ENCODE data around the gene MRPL9.

- TF ChIP-seq CTCF (conservative IDR thresholded peaks at IDR 0.05) (no peak), EZH2 (IDR thresholded peaks at IDR 0.05; ENCODE audit: low read depth) (no peak)
These were observed 50.3 kb downstream of the MRPL9 start for GRCh38 chr1:151713044-151713443.

Data from PC-9 (cell line).